ENCODE results near the gene GADD45GIP1. TPM values are rescaled to one million over a fixed set of nuclear protein-coding genes. Genes with fewer than 3 reads are reported as not detected.

The GADD45GIP1 gene
- total and polyA plus RNA-seq, 2 donors (not counting 1 experiment from before 2014, with no cell fraction given), result 12.6 to 17.5 TPM

DNA sequence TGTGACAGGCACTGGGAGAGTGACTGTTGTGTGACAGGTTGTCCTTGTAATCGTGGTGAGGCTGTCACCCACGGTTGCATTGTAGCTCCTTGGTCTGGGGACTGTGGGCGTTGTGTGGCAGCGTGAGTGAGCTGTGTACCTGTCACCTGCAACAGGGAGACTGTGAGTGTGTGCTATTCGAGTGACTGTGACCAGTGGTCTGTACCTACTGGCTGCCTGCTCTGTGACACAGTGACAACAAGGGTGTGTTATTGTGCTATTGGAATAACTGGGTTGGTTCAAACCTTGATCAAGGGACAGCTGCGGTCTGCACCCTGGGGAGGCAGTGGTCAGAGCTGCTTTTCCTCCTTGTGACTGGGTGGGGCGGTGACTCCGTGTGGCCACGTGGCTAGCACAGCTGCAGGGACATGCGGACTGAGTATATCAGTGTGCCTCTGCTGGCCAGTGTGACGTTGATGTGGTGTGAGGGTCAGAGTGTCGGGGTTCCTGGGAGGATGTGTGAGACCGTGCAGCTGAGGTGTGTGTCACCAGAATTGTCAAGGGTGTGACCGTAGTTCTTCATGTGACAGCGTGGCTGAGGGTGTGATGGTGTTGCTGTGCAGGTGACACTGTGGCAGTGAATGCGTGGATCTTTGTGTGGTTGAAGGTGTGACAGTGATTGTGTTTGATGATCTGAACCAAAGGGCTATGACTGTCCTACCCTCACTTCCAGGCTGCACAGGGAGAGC is 28.2 kb upstream of the GADD45GIP1 start:
- H3K4me3 Mint-ChIP-seq, result peak overlapping the region; percentile 7
- H3K36me3 ChIP-seq (replicated peaks in 1 of 2; ENCODE audit: control extremely low read depth in 1 of 2, control insufficient read depth in 1 of 2, extremely low read depth in 1 of 2, insufficient read depth in 2 of 2, low read length in 1 of 2), result no peaks in the 10 kb centered on the region
- CTCF ChIA-PET, result interaction anchor here (1.3 to 12.5 kb wide), 6 partner anchors 20 to 119 kb away, joined by 3 to 285 read pairs (median 9); no protein-coding TSS in a partner anchor
- intact Hi-C loops (cut with micrococcal nuclease), result no loop called here
- H3K79me2 ChIP-seq (ENCODE audit: control insufficient read depth, insufficient read depth, low read length), result no peaks in the 10 kb centered on the region
- H3K4me2 ChIP-seq (replicated peaks; ENCODE audit: low read depth, low read length, poor library complexity, severe bottlenecking), result peak overlapping the region; percentile 91
- peaks cover 10% of the 10 kb centered on the region for H3K4me1 Mint-ChIP-seq
- ATAC-seq (ENCODE audit: low read depth) (peak; percentile 42), DNase-seq (peak; percentile 70)
- H3K9ac ChIP-seq (ENCODE audit: low read length), result no peak overlapping the region
- H3K9me3 ChIP-seq (ENCODE audit: control extremely low read depth in 1 of 3, control insufficient read depth in 2 of 3, insufficient read depth in 1 of 3, low read length in 2 of 3), result no peaks in the 10 kb centered on the region
- peaks cover 4% of the 10 kb centered on the region for H3K27me3 Mint-ChIP-seq
- H3K27ac ChIP-seq (ENCODE audit: low read length in 2 of 2), result no peak overlapping the region
- POLR2A ChIA-PET, result interaction anchor here (1.3 kb wide), 1 partner anchor 109 kb away, joined by 3 read pairs; no protein-coding TSS in a partner anchor
- 51% methylated on average over 15 of the region's 16 CpGs for WGBS (ENCODE audit: insufficient coverage)
- H3K9me3 Mint-ChIP-seq (ENCODE audit: insufficient read depth), result no peaks in the 10 kb centered on the region
- TF ChIP-seq CTCF (IDR thresholded peaks at IDR 0.05) (no peak), EZH2 (IDR thresholded peaks at IDR 0.05; ENCODE audit: borderline replicate concordance, insufficient read depth, low read depth, low read length, poor library complexity, severe bottlenecking) (no peak)
- H3K4me3 ChIP-seq (ENCODE audit: control extremely low read depth in 1 of 5, extremely low read depth in 1 of 5, insufficient read depth in 1 of 5, low read depth in 2 of 5, low read length in 4 of 5), result no peak overlapping the region
- H3K27ac Mint-ChIP-seq, result peak overlapping the region; percentile 39
- no peak overlapping the region for H2AFZ ChIP-seq (ENCODE audit: insufficient read depth, low read depth, low read length, poor library complexity, severe bottlenecking)
- peaks cover 0 to 10% (median 2%) of the 10 kb centered on the region in 4 experiments for H3K27me3 ChIP-seq (replicated peaks in 1 of 4; ENCODE audit: control extremely low read depth in 1 of 4, control insufficient read depth in 3 of 4, insufficient read depth in 4 of 4, low read length in 3 of 4)
- H4K20me1 ChIP-seq (ENCODE audit: control insufficient read depth, insufficient read depth, low read length, poor library complexity, severe bottlenecking), result no peaks in the 10 kb centered on the region
- peaks cover 26 to 37% of the 10 kb centered on the region in 2 donors for H3K4me1 ChIP-seq (ENCODE audit: control insufficient read depth in 2 of 2, insufficient read depth in 2 of 2, low read length in 2 of 2)

GRCh38 chr19:12984683-12985048 is 27.6 kb upstream of the GADD45GIP1 start:
- WGBS (ENCODE audit: insufficient coverage), result 38% methylated on average over 7 of the region's 10 CpGs
- Histone ChIP-seq H3K4me3 (ENCODE audit: control extremely low read depth in 1 of 5, extremely low read depth in 1 of 5, insufficient read depth in 1 of 5, low read depth in 2 of 5, low read length in 4 of 5) (no peak overlapping the region), H3K9ac (ENCODE audit: low read length) (no peak overlapping the region), H4K20me1 (ENCODE audit: control insufficient read depth, insufficient read depth, low read length, poor library complexity, severe bottlenecking) (no peaks in the 10 kb centered on the region), H3K27ac (ENCODE audit: low read length in 2 of 2) (no peak overlapping the region), H3K36me3 (replicated peaks in 1 of 2; ENCODE audit: control extremely low read depth in 1 of 2, control insufficient read depth in 1 of 2, extremely low read depth in 1 of 2, insufficient read depth in 2 of 2, low read length in 1 of 2) (no peaks in the 10 kb centered on the region), H3K79me2 (ENCODE audit: control insufficient read depth, insufficient read depth, low read length) (no peaks in the 10 kb centered on the region), H3K27me3 (replicated peaks in 1 of 4; ENCODE audit: control extremely low read depth in 1 of 4, control insufficient read depth in 3 of 4, insufficient read depth in 4 of 4, low read length in 3 of 4) (peaks cover 0 to 10% (median 2%) of the 10 kb centered on the region in 4 experiments), H3K4me1 (ENCODE audit: control insufficient read depth in 2 of 2, insufficient read depth in 2 of 2, low read length in 2 of 2) (peaks cover 30 to 43% of the 10 kb centered on the region in 2 donors), H3K9me3 (ENCODE audit: control extremely low read depth in 1 of 3, control insufficient read depth in 2 of 3, insufficient read depth in 1 of 3, low read length in 2 of 3) (no peaks in the 10 kb centered on the region), H2AFZ (ENCODE audit: insufficient read depth, low read depth, low read length, poor library complexity, severe bottlenecking) (no peak overlapping the region), H3K4me2 (replicated peaks; ENCODE audit: low read depth, low read length, poor library complexity, severe bottlenecking) (peak overlapping the region; percentile 91)
- ATAC-seq (ENCODE audit: low read depth) (no peak), DNase-seq (no peak)
- Mint-ChIP-seq H3K9me3 (ENCODE audit: insufficient read depth) (no peaks in the 10 kb centered on the region), H3K4me3 (peak overlapping the region; percentile 7), H3K27me3 (peaks cover 4% of the 10 kb centered on the region), H3K4me1 (peaks cover 13% of the 10 kb centered on the region), H3K27ac (peak overlapping the region; percentile 39)
- POLR2A ChIA-PET, result interaction anchor here (0.7 to 1.3 kb wide), 2 partner anchors 9 to 109 kb away, joined by 3 to 4 read pairs; no protein-coding TSS in a partner anchor
- TF ChIP-seq CTCF (IDR thresholded peaks at IDR 0.05) (no peak), EZH2 (IDR thresholded peaks at IDR 0.05; ENCODE audit: borderline replicate concordance, insufficient read depth, low read depth, low read length, poor library complexity, severe bottlenecking) (no peak)
- CTCF ChIA-PET, result interaction anchor here (1.7 to 12.5 kb wide), 4 partner anchors 20 to 120 kb away, joined by 6 to 285 read pairs (median 36); no protein-coding TSS in a partner anchor
- intact Hi-C loops (cut with micrococcal nuclease), result loop anchor here (5.0 kb wide), 1 partner anchor 763 kb away; a partner anchor contains a TSS

All from B cell (primary cell).